ENCODE measurements around the gene ITPK1.

ITPK1 gene

DNA sequence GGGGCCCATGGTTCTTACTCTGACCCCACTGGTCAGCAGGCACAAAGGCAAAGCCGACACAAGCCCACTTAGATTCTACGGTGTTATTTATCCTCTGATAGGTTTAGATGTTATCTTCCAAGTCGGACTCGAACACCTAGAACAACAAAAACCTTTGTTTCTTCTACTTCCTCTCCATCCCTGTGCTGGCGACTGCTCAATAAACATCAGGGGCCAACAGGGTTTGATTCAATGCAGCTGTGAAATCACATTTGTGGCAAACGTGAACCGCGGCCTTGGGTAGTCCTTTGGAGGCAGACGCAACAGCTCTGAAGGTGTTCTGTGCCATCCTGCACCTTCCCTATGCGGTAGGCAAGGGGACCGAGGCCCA is 105.6 kb downstream of the ITPK1 start:
- Mint-ChIP-seq H3K27ac (no peak overlapping the region), H3K27me3 (no peaks in the 10 kb centered on the region), H3K36me3 (ENCODE audit: insufficient read depth) (peaks cover 8% of the 10 kb centered on the region), H3K4me1 (ENCODE audit: low read depth in 2 of 2) (peaks cover 31 to 36% of the 10 kb centered on the region in 2 donors), H3K4me3 (no peak overlapping the region), H3K9me3 (no peaks in the 10 kb centered on the region)
- DNase-seq (no peak), ATAC-seq (replicated peaks) (no peak)

DNA sequence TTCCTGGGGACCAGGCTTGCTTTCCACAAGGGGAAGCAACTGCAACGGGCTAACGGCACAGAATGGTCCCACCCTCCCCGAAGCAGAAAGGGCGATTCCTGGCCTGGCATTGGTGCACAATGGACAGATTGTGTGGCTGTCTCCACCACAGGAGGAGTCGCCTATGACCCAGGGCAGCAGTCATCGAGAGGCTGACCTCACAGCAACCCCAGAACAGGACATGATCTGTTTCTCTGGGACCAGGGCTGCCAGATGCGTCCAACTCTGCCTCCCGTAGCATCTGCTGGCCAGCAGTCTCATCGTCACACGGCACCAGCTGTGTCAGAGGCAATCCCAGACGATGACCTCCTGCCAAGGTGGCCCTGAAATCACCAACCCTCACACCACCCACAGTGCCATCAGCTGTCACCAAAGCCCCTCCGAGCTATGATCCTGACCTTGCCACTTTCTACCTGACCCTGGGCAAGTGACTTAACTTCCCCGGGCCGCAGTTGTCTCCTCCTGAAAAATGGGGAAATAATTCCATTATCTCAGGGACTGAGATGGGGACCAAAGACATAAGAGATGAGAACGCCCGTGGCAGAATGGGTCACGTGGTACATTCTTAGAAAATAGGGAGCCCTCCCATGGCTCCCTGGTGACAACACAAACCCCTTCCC is 106.1 kb downstream of the ITPK1 start:
- Mint-ChIP-seq H3K27ac (no peak overlapping the region), H3K27me3 (no peaks in the 10 kb centered on the region), H3K9me3 (no peaks in the 10 kb centered on the region), H3K4me1 (ENCODE audit: low read depth in 2 of 2) (peaks cover 32 to 35% of the 10 kb centered on the region in 2 donors), H3K4me3 (no peak overlapping the region), H3K36me3 (ENCODE audit: insufficient read depth) (peaks cover 8% of the 10 kb centered on the region)
- DNase-seq (no peak), ATAC-seq (replicated peaks) (no peak)

DNA sequence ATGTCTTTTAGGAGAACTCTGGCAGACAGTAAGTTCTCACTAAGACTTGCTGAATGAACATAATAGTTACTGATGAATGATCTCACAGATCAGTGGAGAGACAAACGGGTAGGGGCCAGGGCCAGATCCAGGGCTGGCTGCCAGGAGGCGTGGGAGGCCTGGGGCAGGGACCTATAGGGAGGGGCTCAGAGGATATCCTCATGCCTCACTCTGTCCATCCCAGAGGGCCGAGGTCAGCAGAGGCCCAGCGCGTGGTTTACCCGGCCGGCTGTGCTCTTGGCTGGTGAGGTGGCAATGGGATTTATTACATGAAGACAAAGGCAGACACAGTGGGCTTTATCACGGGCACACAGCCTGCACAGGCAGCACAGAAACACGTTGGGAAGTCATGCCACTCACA is 107.3 kb downstream of the ITPK1 start:
- Mint-ChIP-seq H3K4me1 (ENCODE audit: low read depth in 2 of 2) (peaks cover 29 to 33% of the 10 kb centered on the region in 2 donors), H3K9me3 (no peaks in the 10 kb centered on the region), H3K27ac (peak overlapping the region; percentile 27 to 75), H3K36me3 (ENCODE audit: insufficient read depth) (peaks cover 4% of the 10 kb centered on the region), H3K27me3 (no peaks in the 10 kb centered on the region), H3K4me3 (no peak overlapping the region)
- DNase-seq (no peak), ATAC-seq (replicated peaks) (no peak)

DNA sequence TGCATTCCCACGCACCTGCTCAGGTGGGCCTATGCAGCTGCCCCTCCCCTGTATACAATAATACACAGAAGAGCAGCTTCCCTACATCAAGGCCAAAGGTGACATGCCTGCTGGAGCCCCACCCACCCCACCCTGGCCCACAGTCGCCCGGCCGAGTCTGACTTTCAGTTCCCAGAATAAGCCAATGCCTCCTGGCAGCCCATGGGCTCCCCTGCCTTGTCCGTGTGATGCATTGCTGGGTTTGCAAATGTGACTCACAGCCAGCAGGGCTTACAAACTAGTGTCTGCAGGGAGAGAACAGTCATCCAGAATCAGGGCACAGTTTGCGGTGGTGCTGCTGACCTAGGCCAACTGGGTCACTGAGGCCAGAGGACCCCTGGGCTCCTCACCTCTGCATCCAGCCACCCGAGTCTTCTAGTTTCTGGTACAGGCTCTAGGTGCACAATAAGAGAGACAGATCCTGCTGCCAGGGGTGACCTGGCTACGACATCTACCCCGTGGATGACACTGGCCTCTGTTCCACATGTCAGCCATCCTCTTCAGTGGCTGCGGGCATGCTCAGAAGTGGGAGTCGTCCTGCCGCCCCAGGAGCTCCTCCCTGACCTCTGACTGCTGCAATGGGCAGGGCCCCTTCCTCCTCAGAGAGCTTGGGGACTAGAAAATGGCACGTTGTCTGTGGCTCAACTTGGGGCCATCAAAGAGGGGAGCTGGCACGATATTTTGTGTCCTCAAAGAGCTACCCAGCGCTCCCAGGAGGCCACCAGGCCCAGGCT is 108.3 kb downstream of the ITPK1 start:
- no peaks in the 10 kb centered on the region for H3K9me3 Mint-ChIP-seq
- DNase-seq (no peak), ATAC-seq (replicated peaks) (no peak)
- no peaks in the 10 kb centered on the region for H3K27me3 Mint-ChIP-seq
- H3K4me3 Mint-ChIP-seq, result no peak overlapping the region
- peaks cover 26 to 28% of the 10 kb centered on the region in 2 donors for H3K4me1 Mint-ChIP-seq (ENCODE audit: low read depth in 2 of 2)
- H3K36me3 Mint-ChIP-seq (ENCODE audit: insufficient read depth), result peaks cover 4% of the 10 kb centered on the region
- peak overlapping the region in 1 of 2 donors; percentile 31 for H3K27ac Mint-ChIP-seq

DNA sequence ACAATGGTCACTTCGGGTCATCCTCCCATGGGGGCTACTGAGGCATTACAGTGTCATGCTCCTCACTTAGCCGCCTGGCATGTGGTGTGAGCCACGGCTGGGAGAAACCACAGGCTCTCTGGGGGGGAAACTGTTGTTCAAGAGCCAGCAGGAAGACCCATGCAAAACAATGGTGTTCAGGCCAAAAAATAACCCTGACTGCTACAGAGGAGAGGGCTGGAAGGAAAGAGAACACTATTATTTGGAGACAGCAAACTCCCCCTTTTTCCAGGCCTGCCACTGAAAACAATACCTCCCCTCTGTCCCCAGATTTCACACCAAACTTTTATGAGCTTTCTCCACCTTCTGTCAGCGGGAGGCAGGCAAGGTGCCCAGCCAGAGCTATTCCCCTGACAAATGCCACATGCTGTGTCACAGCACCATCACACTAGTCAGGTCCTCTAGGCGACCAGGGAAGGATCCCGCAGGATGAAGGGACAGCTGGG is 109.1 kb downstream of the ITPK1 start:
- peaks cover 4% of the 10 kb centered on the region for H3K36me3 Mint-ChIP-seq (ENCODE audit: insufficient read depth)
- H3K4me1 Mint-ChIP-seq (ENCODE audit: low read depth in 2 of 2), result peaks cover 20 to 23% of the 10 kb centered on the region in 2 donors
- DNase-seq (no peak), ATAC-seq (replicated peaks) (no peak)
- peak overlapping the region; percentile 13 to 17 for H3K27ac Mint-ChIP-seq
- no peaks in the 10 kb centered on the region for H3K9me3 Mint-ChIP-seq
- no peak overlapping the region for H3K4me3 Mint-ChIP-seq
- H3K27me3 Mint-ChIP-seq, result no peaks in the 10 kb centered on the region

DNA sequence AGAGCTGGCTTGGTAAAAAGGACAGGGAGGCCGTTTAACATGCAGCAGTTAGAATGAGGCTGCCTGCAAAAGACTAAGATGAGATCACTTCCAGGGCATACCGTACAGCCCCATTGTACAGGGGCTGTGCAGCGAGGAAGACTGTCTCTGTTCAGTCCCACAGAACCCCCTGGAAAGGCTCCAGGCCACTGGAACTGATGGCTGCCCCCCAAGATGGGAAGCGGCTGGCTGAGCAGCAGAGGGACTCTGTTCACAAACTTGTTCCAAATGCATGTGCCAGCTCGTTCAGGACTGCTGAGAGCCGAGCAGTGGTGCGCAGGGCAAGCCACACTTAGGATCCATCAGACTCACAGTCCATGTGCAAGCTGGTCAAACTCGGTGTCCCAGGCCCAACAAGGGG is 109.9 kb downstream of the ITPK1 start:
- peaks cover 20 to 21% of the 10 kb centered on the region in 2 donors for H3K4me1 Mint-ChIP-seq (ENCODE audit: low read depth in 2 of 2)
- H3K27ac Mint-ChIP-seq, result peak overlapping the region; percentile 13 to 17
- no peaks in the 10 kb centered on the region for H3K9me3 Mint-ChIP-seq
- DNase-seq, result no peak
- no peak overlapping the region for H3K4me3 Mint-ChIP-seq
- H3K36me3 Mint-ChIP-seq (ENCODE audit: insufficient read depth), result peaks cover 4% of the 10 kb centered on the region
- ATAC-seq (replicated peaks), result no peak
- no peaks in the 10 kb centered on the region for H3K27me3 Mint-ChIP-seq

DNA sequence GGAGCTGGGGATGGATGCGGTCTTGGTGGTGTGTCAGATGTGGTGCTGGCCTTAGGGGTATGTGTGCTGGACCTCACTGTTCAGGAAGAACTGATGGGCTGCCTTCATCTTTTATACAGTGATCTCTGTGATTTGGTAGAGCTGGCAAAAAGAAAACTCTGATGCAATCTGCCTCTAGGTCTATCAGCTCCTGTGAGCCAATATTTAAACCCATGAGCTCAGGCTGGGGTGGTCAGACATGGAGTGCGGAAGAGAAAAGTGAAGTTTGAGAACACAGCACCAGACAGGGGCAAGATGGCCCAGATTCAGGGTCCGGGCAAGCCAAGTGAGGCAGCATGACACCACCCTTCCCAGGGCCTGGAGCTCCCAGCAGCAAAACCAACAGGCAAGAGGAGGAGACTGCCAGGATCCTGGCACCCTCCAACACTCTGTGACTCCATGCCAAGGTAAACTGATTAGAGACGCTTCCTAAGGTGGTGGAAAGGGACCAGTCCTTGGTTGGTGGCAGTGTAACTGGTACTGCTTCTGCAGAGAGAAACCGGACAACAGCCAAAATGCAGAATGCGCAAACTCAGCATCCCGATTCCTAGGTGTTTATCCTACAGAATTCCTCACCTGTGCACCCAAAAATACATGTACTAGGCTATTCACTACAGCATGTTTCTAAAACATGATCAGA is 110.5 kb downstream of the ITPK1 start:
- Mint-ChIP-seq H3K27ac (peak overlapping the region; percentile 67 to 74), H3K4me1 (ENCODE audit: low read depth in 2 of 2) (peaks cover 20 to 21% of the 10 kb centered on the region in 2 donors), H3K36me3 (ENCODE audit: insufficient read depth) (peaks cover 3% of the 10 kb centered on the region), H3K4me3 (no peak overlapping the region), H3K27me3 (no peaks in the 10 kb centered on the region), H3K9me3 (no peaks in the 10 kb centered on the region)
- no peak for ATAC-seq (replicated peaks)
- no peak for DNase-seq

DNA sequence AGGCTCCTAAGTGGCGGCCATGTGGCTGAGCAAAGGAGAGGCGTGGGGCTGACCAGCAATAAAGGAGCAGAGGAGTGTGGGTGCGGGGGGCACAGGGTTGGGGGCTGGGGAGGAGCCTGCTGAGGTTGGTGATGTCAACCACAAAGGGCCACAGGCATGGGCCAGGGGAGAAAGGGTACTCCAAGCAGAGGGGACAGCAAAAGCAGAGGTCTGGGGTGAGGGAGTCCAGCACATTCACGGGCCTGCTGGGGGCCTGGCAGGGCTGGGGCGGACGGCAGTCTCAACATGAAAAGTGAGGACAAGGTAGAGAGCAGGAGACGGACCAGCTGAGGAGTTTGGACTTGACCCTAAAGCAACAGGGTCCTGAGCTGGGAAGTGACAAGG is 111.0 kb downstream of the ITPK1 start:
- no peak overlapping the region for H3K4me3 Mint-ChIP-seq
- ATAC-seq (replicated peaks) (no peak), DNase-seq (no peak)
- H3K9me3 Mint-ChIP-seq, result no peaks in the 10 kb centered on the region
- H3K27me3 Mint-ChIP-seq, result no peaks in the 10 kb centered on the region
- no peaks in the 10 kb centered on the region for H3K36me3 Mint-ChIP-seq (ENCODE audit: insufficient read depth)
- peaks cover 20 to 21% of the 10 kb centered on the region in 2 donors for H3K4me1 Mint-ChIP-seq (ENCODE audit: low read depth in 2 of 2)
- peak overlapping the region; percentile 67 to 74 for H3K27ac Mint-ChIP-seq

DNA sequence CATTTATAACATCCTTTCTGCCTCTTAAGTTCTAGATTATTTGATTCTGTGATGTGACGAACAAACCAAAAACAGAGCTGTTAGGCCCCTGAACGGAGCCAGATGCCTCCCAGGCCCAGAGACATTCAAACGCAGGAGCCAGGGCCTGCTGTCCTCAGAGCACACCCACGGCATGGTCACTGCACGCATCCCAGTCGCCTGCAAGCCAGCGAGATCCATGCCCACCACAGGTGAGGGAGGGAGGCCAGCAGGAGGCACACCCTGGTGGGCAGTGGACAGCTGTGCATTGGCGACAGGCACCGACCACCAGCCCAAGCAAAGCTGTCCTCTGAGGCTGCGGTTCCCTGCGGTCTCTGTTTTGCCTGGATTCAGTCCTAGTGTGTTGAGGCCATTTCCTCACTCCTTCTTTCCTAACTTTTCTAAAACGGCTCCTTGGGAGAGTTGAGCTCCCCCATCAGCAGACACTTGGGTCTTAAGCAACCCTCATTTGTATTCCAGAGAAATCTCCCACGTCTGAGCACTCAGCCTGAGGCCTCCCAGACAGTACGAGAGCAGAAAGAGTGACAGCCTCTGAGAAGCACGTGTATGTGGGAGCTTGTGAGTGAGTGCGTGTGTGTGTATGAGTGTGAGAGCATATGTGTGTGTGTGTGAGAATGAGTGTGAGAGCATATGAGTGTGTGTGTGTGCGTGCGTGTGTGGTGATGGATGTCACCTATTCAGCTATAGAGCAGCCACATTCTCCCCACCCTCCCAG is 111.6 kb downstream of the ITPK1 start:
- Mint-ChIP-seq H3K27ac (peak overlapping the region; percentile 67 to 74), H3K9me3 (no peaks in the 10 kb centered on the region), H3K36me3 (ENCODE audit: insufficient read depth) (no peaks in the 10 kb centered on the region), H3K4me3 (no peak overlapping the region), H3K4me1 (ENCODE audit: low read depth in 2 of 2) (peaks cover 20 to 21% of the 10 kb centered on the region in 2 donors), H3K27me3 (no peaks in the 10 kb centered on the region)
- ATAC-seq (replicated peaks), result no peak
- DNase-seq, result no peak

DNA sequence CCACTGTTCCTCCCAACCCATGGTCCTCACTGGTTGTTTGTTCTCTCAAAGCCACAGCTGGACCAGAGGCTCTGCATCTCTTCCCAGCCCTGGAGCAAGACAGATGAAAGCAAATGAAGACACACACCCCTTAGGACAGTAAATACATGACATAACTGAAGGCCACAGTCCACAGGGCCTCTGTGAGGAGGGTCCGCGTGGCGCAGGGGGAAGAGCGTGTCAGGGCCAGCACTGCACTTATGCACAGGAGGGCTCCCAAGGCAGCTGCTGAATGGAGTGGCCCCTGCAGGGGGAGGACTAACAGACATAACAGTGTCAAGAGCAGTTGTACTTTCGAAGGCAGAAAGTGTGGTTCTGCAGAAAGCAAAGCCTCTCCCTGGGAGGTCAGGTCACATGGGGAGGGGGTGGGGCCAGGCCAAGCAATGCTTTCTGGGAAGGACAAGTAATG is 112.8 kb downstream of the ITPK1 start:
- H3K4me3 Mint-ChIP-seq, result no peak overlapping the region
- peaks cover 15 to 16% of the 10 kb centered on the region in 2 donors for H3K4me1 Mint-ChIP-seq (ENCODE audit: low read depth in 2 of 2)
- peak overlapping the region in 1 of 2 donors; percentile 38 for H3K27ac Mint-ChIP-seq
- H3K27me3 Mint-ChIP-seq, result no peaks in the 10 kb centered on the region
- ATAC-seq (replicated peaks) (no peak), DNase-seq (no peak)
- no peaks in the 10 kb centered on the region for H3K36me3 Mint-ChIP-seq (ENCODE audit: insufficient read depth)
- no peaks in the 10 kb centered on the region for H3K9me3 Mint-ChIP-seq

DNA sequence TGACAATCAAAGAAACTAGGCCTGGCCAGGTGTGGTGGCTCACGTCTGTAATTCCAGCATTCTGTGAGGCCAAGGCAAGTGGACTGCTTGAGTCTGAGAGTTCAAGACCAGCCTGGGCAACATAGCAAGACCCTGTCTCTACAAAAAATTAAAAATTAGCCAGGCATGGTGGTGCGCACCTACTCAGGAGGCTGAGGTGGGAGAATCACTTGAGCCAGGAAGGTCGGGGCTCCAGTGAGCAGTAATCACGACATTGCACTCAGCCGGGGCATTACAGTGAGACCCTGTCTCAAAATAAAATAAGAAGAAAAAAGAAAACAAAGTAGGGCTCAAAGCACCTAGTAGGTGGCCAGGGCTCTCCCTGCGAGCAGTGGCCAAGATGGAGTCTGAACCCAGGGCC is 113.7 kb downstream of the ITPK1 start:
- H3K9me3 Mint-ChIP-seq, result no peaks in the 10 kb centered on the region
- DNase-seq (no peak), ATAC-seq (replicated peaks) (no peak)
- no peaks in the 10 kb centered on the region for H3K36me3 Mint-ChIP-seq (ENCODE audit: insufficient read depth)
- H3K27ac Mint-ChIP-seq, result peak overlapping the region in 1 of 2 donors; percentile 18
- no peak overlapping the region for H3K4me3 Mint-ChIP-seq
- no peaks in the 10 kb centered on the region for H3K27me3 Mint-ChIP-seq
- H3K4me1 Mint-ChIP-seq (ENCODE audit: low read depth in 2 of 2), result peaks cover 15 to 16% of the 10 kb centered on the region in 2 donors

DNA sequence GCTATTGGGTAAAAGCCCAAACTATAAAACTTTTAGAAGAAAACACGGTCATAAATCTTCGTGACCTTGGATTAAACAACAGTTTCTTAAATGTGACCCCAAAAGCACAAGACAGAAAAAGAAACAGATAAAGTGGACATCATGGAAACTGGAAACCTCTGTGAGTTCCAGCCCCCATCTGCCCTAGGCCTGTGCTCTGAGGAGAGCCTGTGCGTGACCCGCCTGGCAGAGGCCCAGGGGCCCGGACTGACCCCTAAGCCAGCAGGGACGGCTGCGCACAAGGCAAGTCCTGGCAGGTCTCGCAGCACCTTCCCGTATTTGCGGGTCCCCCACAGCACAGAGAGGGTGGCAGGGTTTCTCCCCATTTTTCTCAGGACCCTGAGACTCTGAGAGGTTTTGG is 116.8 kb downstream of the ITPK1 start:
- Mint-ChIP-seq H3K9me3 (no peaks in the 10 kb centered on the region), H3K36me3 (ENCODE audit: insufficient read depth) (no peaks in the 10 kb centered on the region), H3K27ac (no peak overlapping the region), H3K4me1 (ENCODE audit: low read depth in 2 of 2) (peaks cover 2 to 7% of the 10 kb centered on the region in 2 donors), H3K4me3 (no peak overlapping the region), H3K27me3 (no peaks in the 10 kb centered on the region)
- ATAC-seq (replicated peaks) (no peak), DNase-seq (no peak)
